ENCODE measurements around the gene GNS. TPM values are rescaled to one million over a fixed set of nuclear protein-coding genes. Genes with fewer than 3 reads are reported as not detected.

The GNS gene
- total RNA-seq, 4 donors from 2014 or later = 131 to 204 (median 172) TPM

GRCh38 chr12:64723630-64724029 is 35.6 kb downstream of the GNS start:
- TF ChIP-seq CTCF (IDR thresholded peaks at IDR 0.05) = no peak
- no peak for ATAC-seq (ENCODE audit: low FRiP score)
- no peak for DNase-seq (ENCODE audit: low spot score)

- ATAC-seq (ENCODE audit: low FRiP score) = no peak
- DNase-seq (ENCODE audit: low spot score) = no peak
- no peak for TF ChIP-seq CTCF (IDR thresholded peaks at IDR 0.05)
Measured at GRCh38 chr12:64722835-64723234, 36.4 kb downstream of the GNS start.

GRCh38 chr12:64720884-64721283 is 38.3 kb downstream of the GNS start:
- DNase-seq (ENCODE audit: low spot score) (no peak), ATAC-seq (ENCODE audit: low FRiP score) (no peak)
- no peak for TF ChIP-seq CTCF (IDR thresholded peaks at IDR 0.05)

GRCh38 chr12:64718649-64719048 is 40.6 kb downstream of the GNS start:
- no peak for TF ChIP-seq CTCF (IDR thresholded peaks at IDR 0.05)
- DNase-seq (ENCODE audit: low spot score) = no peak
- no peak for ATAC-seq (ENCODE audit: low FRiP score)

- ATAC-seq (ENCODE audit: low FRiP score) (no peak), DNase-seq (ENCODE audit: low spot score) (no peak)
- TF ChIP-seq CTCF (IDR thresholded peaks at IDR 0.05) = no peak
Measured at GRCh38 chr12:64716839-64717455, 42.3 kb downstream of the GNS start.

GRCh38 chr12:64716371-64716770 is 42.8 kb downstream of the GNS start:
- ATAC-seq (ENCODE audit: low FRiP score) (no peak), DNase-seq (ENCODE audit: low spot score) (no peak)
- no peak for TF ChIP-seq CTCF (IDR thresholded peaks at IDR 0.05)

- DNase-seq (ENCODE audit: low spot score) (no peak), ATAC-seq (ENCODE audit: low FRiP score) (no peak)
- TF ChIP-seq CTCF (IDR thresholded peaks at IDR 0.05) = no peak
Measured at GRCh38 chr12:64714551-64714968, 44.6 kb downstream of the GNS start.

Data from omental fat pad (tissue), 4 donors.